Mesothelial cell of epicardium (in vitro differentiated cells): ENCODE data around the gene HES4. TPM values are rescaled to one million over a fixed set of nuclear protein-coding genes. Genes with fewer than 3 reads are reported as not detected.

Experiments used
- DNase-seq, 2 experiments: peaks; one replicate each; pipeline ENCODE4 v3.0.0; 2021; ENCODE audit warnings: low spot score in 2 of 2; ENCODE audit not compliant: unreplicated experiment in 2 of 2
- H3K27ac Mint-ChIP-seq: 2 replicates; pipeline ENCODE4 v1.8.0; 2021; ENCODE audit warnings: mixed read lengths
- H3K27me3 Mint-ChIP-seq: 2 replicates; pipeline ENCODE4 v1.8.0; 2021; ENCODE audit warnings: low read depth, mixed read lengths
- H3K36me3 Mint-ChIP-seq: 2 replicates; pipeline ENCODE4 v1.8.0; 2021; ENCODE audit warnings: mixed read lengths
- H3K4me1 Mint-ChIP-seq: 2 replicates; pipeline ENCODE4 v1.8.0; 2021; ENCODE audit warnings: mixed read lengths
- H3K4me3 Mint-ChIP-seq: 2 replicates; pipeline ENCODE4 v1.8.0; 2021; ENCODE audit warnings: mild to moderate bottlenecking, moderate library complexity, mixed read lengths
- H3K9me3 Mint-ChIP-seq: 2 replicates; pipeline ENCODE4 v1.8.0; 2021; ENCODE audit warnings: mixed read lengths
- total RNA-seq: library from RNA; stranded (reverse); gene quantifications from 3 replicates; pipeline ENCODE4 v1.2.1, GENCODE V29; 2021
- TF ChIP-seq, protein P1 (sequence below): fragments of 200-600 bp; sonication (generic); IDR thresholded peaks from one replicate; pipeline ENCODE4 v1.5.0; 2021; ENCODE audit warnings: antibody characterized with exemption; ENCODE audit not compliant: unreplicated experiment

Gene HES4, protein sequence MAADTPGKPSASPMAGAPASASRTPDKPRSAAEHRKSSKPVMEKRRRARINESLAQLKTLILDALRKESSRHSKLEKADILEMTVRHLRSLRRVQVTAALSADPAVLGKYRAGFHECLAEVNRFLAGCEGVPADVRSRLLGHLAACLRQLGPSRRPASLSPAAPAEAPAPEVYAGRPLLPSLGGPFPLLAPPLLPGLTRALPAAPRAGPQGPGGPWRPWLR
- 87.7 to 92.1 TPM (median 92.0 TPM) in 3 replicates for total RNA-seq

DNA sequence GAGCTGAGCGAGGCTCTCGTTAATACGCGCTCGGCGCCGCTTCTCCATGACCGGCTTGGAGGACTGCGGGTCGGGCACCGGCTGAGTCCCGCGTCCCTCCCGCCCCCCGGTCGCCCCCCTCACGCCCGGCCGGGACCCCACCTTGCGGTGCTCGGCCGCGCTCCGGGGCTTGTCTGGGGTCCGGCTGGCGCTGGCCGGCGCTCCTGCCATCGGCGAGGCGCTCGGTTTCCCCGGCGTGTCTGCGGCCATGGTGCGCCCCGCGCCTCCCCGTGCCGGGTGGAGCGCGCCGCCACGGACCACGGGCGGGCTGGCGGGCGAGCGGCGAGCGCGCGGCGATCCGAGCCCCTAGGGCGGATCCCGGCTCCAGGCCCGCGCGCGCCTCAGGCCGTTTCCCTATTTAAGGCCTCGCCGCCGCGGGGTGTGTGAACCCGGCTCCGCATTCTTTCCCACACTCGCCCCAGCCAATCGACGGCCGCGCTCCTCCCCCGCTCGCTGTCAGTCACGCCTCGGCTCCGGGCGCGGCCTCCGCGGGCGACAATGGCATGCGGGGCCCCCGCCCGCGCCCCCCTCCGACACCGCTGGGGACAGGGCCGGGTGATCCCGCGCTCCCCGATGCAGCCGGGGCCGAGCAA lies at the start of gene HES4:
Gene HES4 (minus strand): TSS at position 373 of the 632 bp plus-strand sequence. CDS start 124 bp downstream, at position 249.
- peak; percentile 92 to 96 for DNase-seq
- TF ChIP-seq, protein P1, sequence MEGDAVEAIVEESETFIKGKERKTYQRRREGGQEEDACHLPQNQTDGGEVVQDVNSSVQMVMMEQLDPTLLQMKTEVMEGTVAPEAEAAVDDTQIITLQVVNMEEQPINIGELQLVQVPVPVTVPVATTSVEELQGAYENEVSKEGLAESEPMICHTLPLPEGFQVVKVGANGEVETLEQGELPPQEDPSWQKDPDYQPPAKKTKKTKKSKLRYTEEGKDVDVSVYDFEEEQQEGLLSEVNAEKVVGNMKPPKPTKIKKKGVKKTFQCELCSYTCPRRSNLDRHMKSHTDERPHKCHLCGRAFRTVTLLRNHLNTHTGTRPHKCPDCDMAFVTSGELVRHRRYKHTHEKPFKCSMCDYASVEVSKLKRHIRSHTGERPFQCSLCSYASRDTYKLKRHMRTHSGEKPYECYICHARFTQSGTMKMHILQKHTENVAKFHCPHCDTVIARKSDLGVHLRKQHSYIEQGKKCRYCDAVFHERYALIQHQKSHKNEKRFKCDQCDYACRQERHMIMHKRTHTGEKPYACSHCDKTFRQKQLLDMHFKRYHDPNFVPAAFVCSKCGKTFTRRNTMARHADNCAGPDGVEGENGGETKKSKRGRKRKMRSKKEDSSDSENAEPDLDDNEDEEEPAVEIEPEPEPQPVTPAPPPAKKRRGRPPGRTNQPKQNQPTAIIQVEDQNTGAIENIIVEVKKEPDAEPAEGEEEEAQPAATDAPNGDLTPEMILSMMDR, result no peak
- Mint-ChIP-seq H3K4me1 (peaks cover 21% of the 10 kb centered on the region), H3K27me3 (peaks cover 10% of the 10 kb centered on the region), H3K4me3 (peak within 1 kb of the TSS; percentile 81), H3K36me3 (no peaks in the 10 kb centered on the region), H3K27ac (peak within 1 kb of the TSS; percentile 99), H3K9me3 (no peaks in the 10 kb centered on the region)

DNA sequence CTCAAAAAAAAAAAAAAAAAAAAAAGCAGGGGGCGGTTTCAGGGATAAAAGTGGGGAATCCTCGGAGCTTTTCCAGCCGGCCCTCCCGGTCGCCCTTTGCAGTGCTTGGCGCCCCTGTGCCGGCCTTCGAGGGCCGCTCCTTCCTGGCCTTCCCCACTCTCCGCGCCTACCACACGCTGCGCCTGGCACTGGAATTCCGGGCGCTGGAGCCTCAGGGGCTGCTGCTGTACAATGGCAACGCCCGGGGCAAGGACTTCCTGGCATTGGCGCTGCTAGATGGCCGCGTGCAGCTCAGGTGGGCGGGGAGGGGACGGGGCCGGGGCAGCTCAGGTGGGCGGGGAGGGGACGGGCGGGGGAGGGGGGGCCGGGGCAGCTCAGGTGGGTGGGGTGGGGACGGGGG lies 48.9 kb upstream of the HES4 start:
- TF ChIP-seq, protein P1, result no peak
- Mint-ChIP-seq H3K4me1 (no peaks in the 10 kb centered on the region), H3K4me3 (no peak overlapping the region), H3K36me3 (peaks cover 22% of the 10 kb centered on the region), H3K27ac (no peak overlapping the region), H3K27me3 (no peaks in the 10 kb centered on the region), H3K9me3 (no peaks in the 10 kb centered on the region)
- DNase-seq, result no peak

DNA sequence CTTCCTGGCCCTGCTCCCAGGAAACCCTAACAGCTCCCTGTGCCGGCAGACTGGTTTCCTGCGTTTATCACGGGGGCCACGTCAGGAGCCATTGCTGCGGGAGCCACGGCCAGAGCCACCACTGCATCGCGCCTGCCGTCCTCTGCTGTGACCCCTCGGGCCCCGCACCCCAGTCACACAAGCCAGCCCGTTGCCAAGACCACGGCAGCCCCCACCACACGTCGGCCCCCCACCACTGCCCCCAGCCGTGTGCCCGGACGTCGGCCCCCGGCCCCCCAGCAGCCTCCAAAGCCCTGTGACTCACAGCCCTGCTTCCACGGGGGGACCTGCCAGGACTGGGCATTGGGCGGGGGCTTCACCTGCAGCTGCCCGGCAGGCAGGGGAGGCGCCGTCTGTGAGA lies 48.1 kb upstream of the HES4 start:
- no peaks in the 10 kb centered on the region for H3K4me1 Mint-ChIP-seq
- H3K36me3 Mint-ChIP-seq, result peaks cover 24% of the 10 kb centered on the region
- no peak overlapping the region for H3K4me3 Mint-ChIP-seq
- TF ChIP-seq, protein P1, result no peak
- no peak overlapping the region for H3K27ac Mint-ChIP-seq
- H3K27me3 Mint-ChIP-seq, result no peaks in the 10 kb centered on the region
- DNase-seq, result no peak
- no peaks in the 10 kb centered on the region for H3K9me3 Mint-ChIP-seq

DNA sequence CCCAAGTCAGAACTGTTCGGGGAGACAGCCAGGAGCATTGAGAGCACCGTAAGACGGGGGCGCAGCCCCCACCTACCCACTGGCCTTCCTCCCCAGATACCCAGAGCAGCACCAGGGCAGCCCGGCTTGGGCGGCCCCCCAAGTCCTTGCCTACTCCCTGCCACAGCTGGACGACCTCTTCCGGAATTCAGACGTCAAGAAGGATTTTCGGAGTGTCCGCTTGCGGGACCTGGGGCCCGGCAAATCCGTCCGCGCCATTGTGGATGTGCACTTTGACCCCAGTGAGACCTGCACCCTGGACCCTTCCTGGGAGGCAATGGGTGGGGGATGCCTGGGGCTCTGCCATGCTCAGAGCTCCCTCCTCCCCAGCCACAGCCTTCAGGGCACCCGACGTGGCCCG lies 47.5 kb upstream of the HES4 start:
- no peak overlapping the region for H3K27ac Mint-ChIP-seq
- no peaks in the 10 kb centered on the region for H3K27me3 Mint-ChIP-seq
- DNase-seq, result no peak
- no peaks in the 10 kb centered on the region for H3K9me3 Mint-ChIP-seq
- H3K4me1 Mint-ChIP-seq, result no peaks in the 10 kb centered on the region
- TF ChIP-seq, protein P1, result no peak
- H3K4me3 Mint-ChIP-seq, result no peak overlapping the region
- peaks cover 21% of the 10 kb centered on the region for H3K36me3 Mint-ChIP-seq

DNA sequence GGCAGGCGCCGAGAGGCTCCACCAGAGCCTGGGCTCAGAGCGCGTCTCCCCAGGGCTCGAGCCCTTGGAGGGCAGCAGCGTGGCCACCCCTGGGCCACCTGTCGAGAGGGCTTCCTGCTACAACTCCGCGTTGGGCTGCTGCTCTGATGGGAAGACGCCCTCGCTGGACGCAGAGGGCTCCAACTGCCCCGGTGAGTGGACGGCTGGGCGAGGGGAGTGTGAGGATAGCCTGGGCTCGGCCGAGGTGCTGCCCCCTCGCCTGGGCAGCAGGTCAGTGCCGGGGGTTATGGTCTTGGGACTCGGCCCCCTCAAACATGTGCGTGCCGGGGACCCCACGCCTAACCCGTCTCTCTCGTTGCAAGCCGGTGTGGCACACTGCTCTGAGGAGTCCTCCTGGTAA lies 46.9 kb upstream of the HES4 start:
- peaks cover 17% of the 10 kb centered on the region for H3K36me3 Mint-ChIP-seq
- TF ChIP-seq, protein P1, result no peak
- H3K9me3 Mint-ChIP-seq, result no peaks in the 10 kb centered on the region
- no peaks in the 10 kb centered on the region for H3K4me1 Mint-ChIP-seq
- no peaks in the 10 kb centered on the region for H3K27me3 Mint-ChIP-seq
- no peak for DNase-seq
- H3K27ac Mint-ChIP-seq, result no peak overlapping the region
- H3K4me3 Mint-ChIP-seq, result no peak overlapping the region
